Measurements from ENCODE around the gene FOXP1.

FOXP1 gene

DNA sequence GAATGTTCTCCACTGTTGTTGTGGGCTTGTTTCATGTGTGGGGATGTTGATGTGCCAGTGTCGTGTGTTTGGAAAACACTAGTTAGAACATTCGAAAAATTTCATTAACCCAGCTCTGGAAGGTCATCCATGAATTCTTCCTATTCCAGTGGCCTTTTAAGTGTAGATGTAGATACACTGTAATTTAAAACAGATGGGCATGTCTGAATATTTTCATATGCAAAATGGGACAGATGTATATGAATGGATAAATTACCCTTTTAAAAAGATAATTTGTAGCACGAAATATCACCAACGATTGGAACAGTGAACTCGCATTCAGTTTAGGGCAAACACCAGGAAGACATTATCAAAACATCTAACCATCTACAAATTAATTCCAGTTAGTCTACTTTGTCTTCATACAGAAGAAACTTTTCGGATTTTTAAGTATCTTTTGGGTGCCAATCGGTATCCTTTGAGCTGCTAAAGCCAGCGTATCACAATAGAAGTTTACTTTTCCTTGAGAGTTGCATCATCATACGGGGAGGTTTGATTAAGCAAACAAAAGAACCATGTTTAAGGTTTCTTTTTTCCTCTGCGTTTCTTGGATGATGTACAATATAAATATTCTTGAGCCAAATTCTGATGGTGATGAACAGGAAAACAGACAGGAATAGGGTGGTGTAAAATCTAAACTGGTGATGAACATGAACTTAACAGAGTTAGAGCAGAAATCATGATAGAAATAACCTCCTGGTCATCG is 528.1 kb downstream of the FOXP1 start:
- peaks cover 13 to 19% (median 14%) of the 10 kb centered on the region in 5 donors for H3K36me3 ChIP-seq (ENCODE audit: control insufficient read depth in 5 of 5, insufficient read depth in 5 of 5, low read length in 5 of 5)
- H3K9me3 ChIP-seq (ENCODE audit: control insufficient read depth in 5 of 5, low read length in 5 of 5): no peaks in the 10 kb centered on the region
- peak overlapping the region; percentile 74 for H3K27ac ChIP-seq (ENCODE audit: low read depth, low read length)
- H3K4me3 ChIP-seq (ENCODE audit: low read depth in 1 of 5, low read length in 5 of 5): peak overlapping the region in 1 of 5 donors; percentile 23
- H3K4me1 ChIP-seq (ENCODE audit: control insufficient read depth in 5 of 5, insufficient read depth in 5 of 5, low read length in 5 of 5): peaks cover 2 to 88% (median 52%) of the 10 kb centered on the region in 5 donors
- H3K9ac ChIP-seq (ENCODE audit: low read length in 5 of 5): peak overlapping the region in 1 of 5 donors; percentile 15
- H3K27me3 ChIP-seq (ENCODE audit: control insufficient read depth in 5 of 5, insufficient read depth in 4 of 5, low read length in 5 of 5): no peaks in the 10 kb centered on the region

DNA sequence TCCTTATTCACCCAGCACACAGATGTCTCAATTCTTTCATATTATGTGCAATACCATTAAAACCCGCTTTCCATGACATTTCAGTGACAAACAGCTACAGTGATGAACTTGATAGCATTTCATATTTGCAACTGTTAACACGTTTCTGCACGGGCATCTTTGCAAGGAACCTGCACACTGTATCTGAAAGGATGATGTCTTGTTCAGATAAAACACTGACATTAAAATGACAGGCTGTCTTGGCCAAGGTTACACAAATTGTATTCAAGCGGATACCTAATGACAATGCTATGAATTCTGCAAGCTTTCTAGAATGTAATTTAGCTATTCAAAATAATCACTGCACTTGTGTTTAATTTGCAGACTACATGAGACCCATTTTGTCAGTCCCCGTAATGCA is 529.2 kb downstream of the FOXP1 start:
- Histone ChIP-seq H3K9ac (ENCODE audit: low read length in 5 of 5) (no peak overlapping the region), H3K4me3 (ENCODE audit: low read depth in 1 of 5, low read length in 5 of 5) (no peak overlapping the region), H3K4me1 (ENCODE audit: control insufficient read depth in 5 of 5, insufficient read depth in 5 of 5, low read length in 5 of 5) (peaks cover 6 to 88% (median 57%) of the 10 kb centered on the region in 5 donors), H3K36me3 (ENCODE audit: control insufficient read depth in 5 of 5, insufficient read depth in 5 of 5, low read length in 5 of 5) (peaks cover 15 to 27% (median 18%) of the 10 kb centered on the region in 5 donors), H3K27ac (ENCODE audit: low read depth, low read length) (no peak overlapping the region), H3K9me3 (ENCODE audit: control insufficient read depth in 5 of 5, low read length in 5 of 5) (no peaks in the 10 kb centered on the region), H3K27me3 (ENCODE audit: control insufficient read depth in 5 of 5, insufficient read depth in 4 of 5, low read length in 5 of 5) (no peaks in the 10 kb centered on the region)

- Histone ChIP-seq H3K9ac (ENCODE audit: low read length in 5 of 5) (no peak overlapping the region), H3K27me3 (ENCODE audit: control insufficient read depth in 5 of 5, insufficient read depth in 4 of 5, low read length in 5 of 5) (no peaks in the 10 kb centered on the region), H3K27ac (ENCODE audit: low read depth, low read length) (no peak overlapping the region), H3K4me3 (ENCODE audit: low read depth in 1 of 5, low read length in 5 of 5) (no peak overlapping the region), H3K9me3 (ENCODE audit: control insufficient read depth in 5 of 5, low read length in 5 of 5) (no peaks in the 10 kb centered on the region), H3K36me3 (ENCODE audit: control insufficient read depth in 5 of 5, insufficient read depth in 5 of 5, low read length in 5 of 5) (peaks cover 15 to 27% (median 20%) of the 10 kb centered on the region in 5 donors), H3K4me1 (ENCODE audit: control insufficient read depth in 5 of 5, insufficient read depth in 5 of 5, low read length in 5 of 5) (peaks cover 6 to 93% (median 53%) of the 10 kb centered on the region in 5 donors)
Observed at GRCh38 chr3:71053495-71053894, 530.0 kb downstream of the FOXP1 start.

DNA sequence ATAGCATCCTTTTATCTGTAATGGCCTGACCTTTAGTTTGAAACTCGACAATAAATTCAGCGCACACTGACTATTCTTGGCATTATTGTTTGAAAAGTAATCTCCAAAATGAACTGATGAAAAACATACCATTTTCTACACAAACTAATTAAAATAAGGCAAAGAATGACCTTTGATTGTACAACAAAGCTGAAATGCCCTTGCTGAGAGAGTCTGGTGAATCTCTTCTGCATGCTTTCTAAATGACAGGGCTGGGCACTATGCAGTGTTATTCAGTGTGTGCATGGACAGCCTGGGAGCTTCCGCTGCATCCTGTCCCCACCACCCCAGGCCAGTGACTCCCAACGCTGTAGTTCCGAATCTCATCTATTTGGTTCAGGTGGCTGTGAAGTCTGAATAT is 530.8 kb downstream of the FOXP1 start:
- Histone ChIP-seq H3K36me3 (ENCODE audit: control insufficient read depth in 5 of 5, insufficient read depth in 5 of 5, low read length in 5 of 5) (peaks cover 15 to 27% (median 22%) of the 10 kb centered on the region in 5 donors), H3K9ac (ENCODE audit: low read length in 5 of 5) (no peak overlapping the region), H3K4me3 (ENCODE audit: low read depth in 1 of 5, low read length in 5 of 5) (no peak overlapping the region), H3K4me1 (ENCODE audit: control insufficient read depth in 5 of 5, insufficient read depth in 5 of 5, low read length in 5 of 5) (peaks cover 6 to 92% (median 49%) of the 10 kb centered on the region in 5 donors), H3K27ac (ENCODE audit: low read depth, low read length) (peak overlapping the region; percentile 24), H3K27me3 (ENCODE audit: control insufficient read depth in 5 of 5, insufficient read depth in 4 of 5, low read length in 5 of 5) (no peaks in the 10 kb centered on the region), H3K9me3 (ENCODE audit: control insufficient read depth in 5 of 5, low read length in 5 of 5) (no peaks in the 10 kb centered on the region)

DNA sequence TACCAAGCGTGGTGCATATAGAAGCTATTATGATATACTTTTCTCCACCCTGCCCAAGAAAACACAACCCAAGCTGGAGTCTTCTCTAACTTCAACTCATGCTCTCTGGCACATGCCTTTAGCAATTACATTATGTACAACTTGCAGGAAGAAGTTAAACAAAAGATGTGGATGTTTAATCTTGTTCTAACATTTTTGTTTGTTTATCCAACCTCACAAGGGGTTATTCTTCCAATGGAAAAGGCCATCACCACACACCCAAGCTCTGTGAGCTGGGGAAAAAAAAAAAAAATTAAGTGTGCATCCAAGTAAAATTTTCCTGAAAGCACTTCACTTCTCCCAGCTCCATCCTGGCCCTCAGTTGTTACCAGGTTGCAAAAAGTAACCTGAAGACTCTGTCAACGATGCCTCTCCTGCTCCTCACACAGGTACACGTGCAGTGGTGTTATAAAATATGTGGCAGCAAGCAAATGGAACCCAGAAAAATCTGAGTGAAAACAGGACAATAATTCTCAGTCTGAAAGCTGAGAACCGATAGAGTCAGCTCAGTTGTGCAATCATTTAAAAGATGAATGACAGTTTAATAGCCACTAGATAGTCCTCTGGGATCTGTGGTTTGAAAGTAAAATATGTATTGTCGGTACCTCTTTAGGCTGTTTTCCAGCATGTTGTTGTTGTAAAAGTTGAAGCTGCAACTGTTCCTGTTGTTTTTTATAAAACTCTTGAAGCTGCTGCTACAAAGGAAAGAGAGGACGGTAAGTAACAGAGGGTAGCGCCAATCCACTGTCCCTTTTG is 531.4 kb downstream of the FOXP1 start:
- H3K9ac ChIP-seq (ENCODE audit: low read length in 5 of 5): no peak overlapping the region
- no peaks in the 10 kb centered on the region for H3K9me3 ChIP-seq (ENCODE audit: control insufficient read depth in 5 of 5, low read length in 5 of 5)
- no peak overlapping the region for H3K4me3 ChIP-seq (ENCODE audit: low read depth in 1 of 5, low read length in 5 of 5)
- no peaks in the 10 kb centered on the region for H3K27me3 ChIP-seq (ENCODE audit: control insufficient read depth in 5 of 5, insufficient read depth in 4 of 5, low read length in 5 of 5)
- peaks cover 6 to 95% (median 46%) of the 10 kb centered on the region in 5 donors for H3K4me1 ChIP-seq (ENCODE audit: control insufficient read depth in 5 of 5, insufficient read depth in 5 of 5, low read length in 5 of 5)
- peaks cover 15 to 27% (median 24%) of the 10 kb centered on the region in 5 donors for H3K36me3 ChIP-seq (ENCODE audit: control insufficient read depth in 5 of 5, insufficient read depth in 5 of 5, low read length in 5 of 5)
- peak overlapping the region; percentile 24 for H3K27ac ChIP-seq (ENCODE audit: low read depth, low read length)

DNA sequence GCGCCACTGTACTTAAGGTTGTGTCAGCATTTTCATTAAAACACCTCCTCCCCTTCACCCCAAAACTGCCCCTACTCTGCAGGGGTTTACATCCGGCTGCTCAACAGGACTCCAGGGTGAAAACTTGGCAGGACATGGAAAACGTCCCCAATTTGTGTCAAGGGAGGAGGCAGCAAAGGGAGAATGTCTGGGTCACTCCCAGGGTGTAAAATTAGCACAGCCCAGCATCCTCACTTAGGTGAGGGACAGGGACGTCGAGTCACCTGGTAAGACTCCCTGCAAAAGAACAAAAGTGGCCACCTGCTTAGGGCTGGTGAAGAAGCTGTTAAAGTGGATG is 532.3 kb downstream of the FOXP1 start:
- Histone ChIP-seq H3K4me3 (ENCODE audit: low read depth in 1 of 5, low read length in 5 of 5) (no peak overlapping the region), H3K9me3 (ENCODE audit: control insufficient read depth in 5 of 5, low read length in 5 of 5) (no peaks in the 10 kb centered on the region), H3K27ac (ENCODE audit: low read depth, low read length) (peak overlapping the region; percentile 4), H3K9ac (ENCODE audit: low read length in 5 of 5) (no peak overlapping the region), H3K4me1 (ENCODE audit: control insufficient read depth in 5 of 5, insufficient read depth in 5 of 5, low read length in 5 of 5) (peaks cover 6 to 95% (median 41%) of the 10 kb centered on the region in 5 donors), H3K27me3 (ENCODE audit: control insufficient read depth in 5 of 5, insufficient read depth in 4 of 5, low read length in 5 of 5) (no peaks in the 10 kb centered on the region), H3K36me3 (ENCODE audit: control insufficient read depth in 5 of 5, insufficient read depth in 5 of 5, low read length in 5 of 5) (peaks cover 21 to 35% (median 30%) of the 10 kb centered on the region in 5 donors)

DNA sequence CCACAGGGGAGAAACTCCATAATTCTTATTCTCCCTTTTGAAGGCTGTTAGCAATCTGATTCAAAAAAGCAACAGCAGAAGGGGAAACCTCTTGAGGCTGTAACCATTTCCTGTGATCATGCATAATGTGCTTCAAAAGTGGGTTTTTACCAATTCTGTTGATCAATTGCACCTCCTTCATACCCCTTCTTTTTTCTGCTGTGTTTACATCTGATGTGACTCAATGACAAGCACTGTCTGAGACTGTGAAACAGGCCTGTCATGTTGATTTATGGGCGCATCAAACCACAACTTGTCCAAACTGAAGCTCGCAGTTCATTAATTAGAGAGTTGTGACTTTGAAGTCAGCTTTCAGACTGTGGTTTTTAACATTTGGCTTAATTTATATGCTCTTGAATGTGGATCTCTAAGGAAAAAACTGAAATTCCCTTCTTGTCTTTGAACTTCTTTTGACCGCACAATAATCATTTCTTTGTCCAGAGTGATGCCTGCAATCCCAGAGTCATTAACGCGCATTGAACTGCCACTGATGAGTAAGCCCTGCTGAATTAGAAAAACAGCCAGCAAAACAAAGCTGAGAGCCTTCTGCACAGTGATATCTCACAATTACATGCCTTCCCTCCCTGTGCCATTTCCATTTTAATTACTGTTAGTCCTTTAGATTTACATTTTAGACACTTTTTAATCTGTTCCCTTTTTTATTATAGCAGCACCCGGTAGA is 532.8 kb downstream of the FOXP1 start:
- Histone ChIP-seq H3K27me3 (ENCODE audit: control insufficient read depth in 5 of 5, insufficient read depth in 4 of 5, low read length in 5 of 5) (no peaks in the 10 kb centered on the region), H3K27ac (ENCODE audit: low read depth, low read length) (peak overlapping the region; percentile 54), H3K4me1 (ENCODE audit: control insufficient read depth in 5 of 5, insufficient read depth in 5 of 5, low read length in 5 of 5) (peaks cover 6 to 92% (median 44%) of the 10 kb centered on the region in 5 donors), H3K9me3 (ENCODE audit: control insufficient read depth in 5 of 5, low read length in 5 of 5) (no peaks in the 10 kb centered on the region), H3K9ac (ENCODE audit: low read length in 5 of 5) (peak overlapping the region in 1 of 5 donors; percentile 32), H3K4me3 (ENCODE audit: low read depth in 1 of 5, low read length in 5 of 5) (no peak overlapping the region), H3K36me3 (ENCODE audit: control insufficient read depth in 5 of 5, insufficient read depth in 5 of 5, low read length in 5 of 5) (peaks cover 25 to 40% (median 32%) of the 10 kb centered on the region in 5 donors)

- H3K27me3 ChIP-seq (ENCODE audit: control insufficient read depth in 5 of 5, insufficient read depth in 4 of 5, low read length in 5 of 5): no peaks in the 10 kb centered on the region
- peak overlapping the region; percentile 54 for H3K27ac ChIP-seq (ENCODE audit: low read depth, low read length)
- H3K9ac ChIP-seq (ENCODE audit: low read length in 5 of 5): peak overlapping the region in 1 of 5 donors; percentile 32
- H3K4me1 ChIP-seq (ENCODE audit: control insufficient read depth in 5 of 5, insufficient read depth in 5 of 5, low read length in 5 of 5): peaks cover 6 to 92% (median 45%) of the 10 kb centered on the region in 5 donors
- H3K36me3 ChIP-seq (ENCODE audit: control insufficient read depth in 5 of 5, insufficient read depth in 5 of 5, low read length in 5 of 5): peaks cover 30 to 45% (median 37%) of the 10 kb centered on the region in 5 donors
- no peaks in the 10 kb centered on the region for H3K9me3 ChIP-seq (ENCODE audit: control insufficient read depth in 5 of 5, low read length in 5 of 5)
- no peak overlapping the region for H3K4me3 ChIP-seq (ENCODE audit: low read depth in 1 of 5, low read length in 5 of 5)
Observed at GRCh38 chr3:71050166-71050537, 533.4 kb downstream of the FOXP1 start.

- H3K4me1 ChIP-seq (ENCODE audit: control insufficient read depth in 5 of 5, insufficient read depth in 5 of 5, low read length in 5 of 5): peaks cover 6 to 82% (median 39%) of the 10 kb centered on the region in 5 donors
- peaks cover 34 to 51% (median 47%) of the 10 kb centered on the region in 5 donors for H3K36me3 ChIP-seq (ENCODE audit: control insufficient read depth in 5 of 5, insufficient read depth in 5 of 5, low read length in 5 of 5)
- H3K27me3 ChIP-seq (ENCODE audit: control insufficient read depth in 5 of 5, insufficient read depth in 4 of 5, low read length in 5 of 5): no peaks in the 10 kb centered on the region
- H3K9me3 ChIP-seq (ENCODE audit: control insufficient read depth in 5 of 5, low read length in 5 of 5): no peaks in the 10 kb centered on the region
- H3K4me3 ChIP-seq (ENCODE audit: low read depth in 1 of 5, low read length in 5 of 5): no peak overlapping the region
- H3K9ac ChIP-seq (ENCODE audit: low read length in 5 of 5): no peak overlapping the region
- peak overlapping the region; percentile 54 for H3K27ac ChIP-seq (ENCODE audit: low read depth, low read length)
Observed at GRCh38 chr3:71048948-71049347, 534.6 kb downstream of the FOXP1 start.

Measured in subcutaneous abdominal adipose tissue (tissue), 5 donors.